ENCODE results near the gene USP17L13.
"Not testable (repeated sequence)": the region's sequence is repeated elsewhere in the genome, so short reads cannot be mapped to it uniquely, and the experiment has no call there.

USP17L13 gene

GRCh38 chr4:9267319-9267718, 42.6 kb downstream of the USP17L13 start, which contains the start of gene USP17L22:
TSS of gene USP17L22 (plus strand) at chr4:9267619. CDS start at chr4:9267619, 0 bp downstream.
- not testable (repeated sequence) for H3K4me3 ChIP-seq (replicated peaks; ENCODE audit: low read depth, low read length); H3K27me3 ChIP-seq (replicated peaks; ENCODE audit: control insufficient read depth, insufficient read depth, low read length)

GRCh38 chr4:9271719-9272118, 47.0 kb downstream of the USP17L13 start:
- not testable (repeated sequence) for H3K36me3 ChIP-seq (ENCODE audit: control insufficient read depth, insufficient read depth, low read length); DNase-seq (ENCODE audit: extremely low read depth, insufficient read length); H3K27me3 ChIP-seq (replicated peaks; ENCODE audit: control insufficient read depth, insufficient read depth, low read length); H3K4me3 ChIP-seq (replicated peaks; ENCODE audit: low read depth, low read length)

More at GRCh38 chr4:9267319-9267718, 42.6 kb downstream of the USP17L13 start, which contains the start of gene USP17L22:
- DNase-seq (ENCODE audit: extremely low read depth, insufficient read length); H3K36me3 ChIP-seq (ENCODE audit: control insufficient read depth, insufficient read depth, low read length): not testable (repeated sequence)
